KG1 (cell line): ENCODE measurements around the gene FGF14.

Source experiments
- DNase-seq: peaks from one replicate; lab custom pipeline; 2025; lab: John Stamatoyannopoulos, UW

The FGF14 gene

DNA sequence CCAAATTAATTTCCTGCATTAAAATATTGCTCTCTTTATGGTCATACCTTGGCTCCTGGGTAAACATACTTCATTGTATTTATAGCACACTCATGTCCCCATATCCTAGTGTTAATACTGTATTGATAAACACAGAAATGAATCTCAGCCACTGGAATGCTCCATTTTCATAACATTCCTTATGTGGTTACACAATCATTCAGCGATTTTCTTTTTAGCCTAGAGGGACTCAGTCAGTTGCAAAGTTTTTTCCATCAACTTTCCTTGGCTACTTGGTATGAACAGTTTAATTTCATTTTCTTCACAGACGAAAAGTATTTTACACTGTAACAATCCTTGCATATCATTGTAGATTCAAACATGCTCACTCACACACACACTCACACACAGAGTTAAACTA lies 471.5 kb downstream of the FGF14 start:
- DNase-seq, result no peak

DNA sequence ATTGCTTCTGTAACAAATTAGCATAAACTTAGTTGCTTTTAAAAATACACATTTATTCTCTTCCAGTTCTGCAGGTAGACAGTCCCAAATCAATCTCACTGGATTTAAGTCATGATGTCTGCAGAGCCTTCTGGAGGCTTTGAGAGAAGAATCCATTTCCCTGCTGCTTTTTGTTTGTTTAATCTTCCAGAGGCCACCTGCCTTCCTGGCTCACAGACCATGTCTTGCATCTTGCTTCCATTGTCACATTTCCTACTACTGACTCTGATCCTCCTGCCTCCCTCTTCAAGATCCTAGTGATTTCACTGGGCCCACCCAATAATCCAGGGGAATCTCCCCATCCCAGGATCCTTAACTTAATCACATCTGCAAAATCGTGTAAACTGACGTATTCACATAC lies 476.1 kb downstream of the FGF14 start:
- no peak for DNase-seq

GRCh38 chr13:101919541-101920181 lies 482.2 kb downstream of the FGF14 start:
- DNase-seq, result no peak

DNA sequence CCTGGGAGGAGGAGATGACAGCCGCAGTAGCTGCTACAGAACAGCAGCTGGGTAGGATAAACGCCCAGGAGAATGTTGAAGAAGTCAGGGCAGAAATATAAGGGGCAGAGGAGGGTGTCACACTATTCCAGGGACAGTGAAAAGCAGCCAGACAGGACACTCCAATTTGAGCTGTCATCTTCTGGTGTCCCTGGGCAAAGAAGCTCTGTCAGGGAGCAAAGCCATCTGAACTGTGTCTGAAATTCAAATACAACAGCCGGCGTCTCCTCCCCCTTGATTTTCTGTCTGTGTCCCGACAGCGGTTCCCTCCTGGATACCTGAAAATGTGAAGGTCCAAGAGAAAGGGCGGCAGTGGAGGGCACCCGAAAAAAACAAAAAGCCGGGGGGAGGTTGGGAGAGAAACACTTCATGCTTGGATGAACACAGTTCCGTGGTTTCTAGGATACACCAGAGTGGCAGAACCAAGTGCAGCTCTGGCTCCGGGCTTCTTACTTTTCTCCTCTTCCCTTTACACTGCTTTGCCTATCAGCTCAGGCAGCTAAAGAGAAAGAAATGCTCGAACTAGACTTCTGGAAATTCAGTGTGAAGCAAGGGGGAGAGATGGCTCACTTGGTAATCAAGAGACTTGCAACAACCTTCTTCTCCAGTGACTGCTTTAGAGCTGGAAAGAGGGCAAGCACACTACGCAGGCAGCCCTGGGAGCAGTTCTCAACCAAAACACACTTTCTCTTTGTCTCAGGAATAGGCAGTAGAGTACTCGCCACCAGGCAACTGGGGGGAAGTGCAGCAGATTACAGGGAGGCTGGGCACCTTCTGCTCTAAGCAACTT lies 483.8 kb downstream of the FGF14 start:
- no peak for DNase-seq

DNA sequence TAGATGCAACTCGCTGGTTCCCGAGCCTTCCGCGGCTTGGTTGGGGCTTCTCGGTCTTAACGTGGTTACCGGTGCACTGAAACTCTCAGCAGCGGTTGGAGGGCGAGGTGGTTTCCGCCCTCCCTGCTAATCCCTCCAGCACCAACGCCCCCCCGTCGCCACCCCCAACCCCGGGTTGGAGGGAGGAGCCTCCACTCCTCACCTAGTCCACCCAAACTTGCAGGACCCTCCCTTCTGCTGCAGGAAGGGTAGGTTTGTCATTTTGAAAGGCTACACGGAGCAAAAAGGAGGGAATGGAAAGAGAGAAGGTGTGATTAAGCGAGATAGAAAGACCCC lies 484.4 kb downstream of the FGF14 start:
- no peak for DNase-seq

DNA sequence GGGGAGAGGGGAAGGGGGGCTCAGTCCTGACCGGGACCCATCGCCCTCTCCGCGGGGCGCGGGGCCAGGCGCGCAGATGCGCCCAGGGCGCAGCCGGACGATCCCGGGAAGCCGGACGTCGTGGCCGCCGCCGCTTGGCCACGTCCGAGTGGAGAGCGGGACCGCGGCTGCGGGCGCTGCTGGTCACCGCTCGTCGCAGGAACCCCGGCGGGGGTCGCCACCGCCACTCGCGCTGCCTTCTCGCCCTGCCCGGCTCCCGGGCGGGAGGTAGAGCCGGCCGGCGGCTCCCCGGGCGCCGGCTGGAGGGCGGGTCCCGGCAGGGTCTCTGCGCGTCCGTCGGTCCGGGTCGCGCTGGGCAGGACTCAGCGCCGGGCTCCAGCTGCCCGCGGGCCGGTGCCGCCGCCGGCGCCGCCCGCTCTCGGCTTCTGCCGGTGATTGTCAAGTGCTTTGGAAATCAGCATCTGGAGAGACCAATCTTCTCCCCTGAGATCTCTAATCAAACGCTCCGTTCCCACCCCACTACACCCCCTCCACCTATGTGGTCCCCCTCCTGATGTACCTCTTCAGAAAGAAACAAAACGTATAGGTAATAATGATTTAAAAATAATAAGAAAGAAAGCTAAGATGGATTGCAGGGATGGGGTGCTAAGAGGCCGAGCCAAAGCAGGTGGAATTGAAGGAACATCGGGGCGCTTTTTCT lies 484.9 kb downstream of the FGF14 start:
- DNase-seq, result no peak

DNA sequence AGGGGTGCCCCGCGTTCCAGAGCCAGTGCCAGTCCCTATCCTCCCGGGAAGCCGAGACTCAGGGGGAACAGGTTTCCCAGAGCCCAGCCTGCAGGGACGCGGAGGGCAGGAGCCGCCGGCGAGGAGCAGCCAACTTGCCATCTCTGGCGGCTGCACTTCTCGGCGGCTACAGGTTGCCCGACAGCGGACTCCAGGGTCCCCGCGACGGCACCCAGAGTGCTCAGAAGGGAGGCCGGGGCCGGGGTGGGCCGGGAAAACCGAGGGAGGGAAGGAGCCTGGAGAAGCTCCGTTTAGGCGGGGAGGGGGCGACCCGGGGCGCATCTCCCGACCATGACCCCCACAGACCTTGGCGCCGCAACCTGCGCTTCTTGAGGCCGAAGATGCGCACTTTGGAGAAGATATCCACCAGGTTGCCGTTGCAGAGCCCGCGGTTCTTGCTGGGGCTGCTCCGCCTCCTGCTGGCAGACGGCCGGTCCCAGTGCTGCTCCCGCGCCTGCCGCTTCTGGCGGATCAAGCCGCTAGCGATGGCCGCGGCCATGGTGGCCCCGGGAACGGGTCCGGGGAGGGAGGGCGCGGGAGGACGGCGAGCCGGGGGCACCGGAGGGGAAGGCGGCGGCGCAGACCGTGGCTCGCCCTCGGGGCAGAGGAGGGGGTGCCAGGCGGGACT lies 485.6 kb downstream of the FGF14 start:
- no peak for DNase-seq

GRCh38 chr13:101915755-101916107 lies 486.1 kb downstream of the FGF14 start:
- DNase-seq, result no peak

DNA sequence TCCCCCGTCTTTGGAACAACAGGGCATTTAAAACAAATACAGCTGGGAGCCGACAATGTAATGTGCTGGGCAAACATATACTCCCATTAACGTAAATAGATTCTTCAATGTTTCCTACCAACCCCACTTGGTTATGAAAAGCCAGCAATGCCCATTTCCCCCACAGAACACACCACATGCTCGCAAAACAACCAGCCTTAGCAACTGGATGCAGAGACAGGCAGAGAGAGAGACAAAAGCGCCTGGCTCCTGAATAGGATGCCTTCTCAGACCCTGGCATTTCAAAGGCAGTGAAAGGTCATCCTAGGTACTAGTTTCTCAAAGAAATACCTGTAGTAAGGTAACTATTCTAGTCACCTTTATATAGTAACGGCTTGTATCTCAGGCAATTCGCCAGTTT lies 486.5 kb downstream of the FGF14 start:
- DNase-seq, result no peak

- DNase-seq, result no peak
These were observed 490.1 kb downstream of the FGF14 start for GRCh38 chr13:101911752-101912151.

DNA sequence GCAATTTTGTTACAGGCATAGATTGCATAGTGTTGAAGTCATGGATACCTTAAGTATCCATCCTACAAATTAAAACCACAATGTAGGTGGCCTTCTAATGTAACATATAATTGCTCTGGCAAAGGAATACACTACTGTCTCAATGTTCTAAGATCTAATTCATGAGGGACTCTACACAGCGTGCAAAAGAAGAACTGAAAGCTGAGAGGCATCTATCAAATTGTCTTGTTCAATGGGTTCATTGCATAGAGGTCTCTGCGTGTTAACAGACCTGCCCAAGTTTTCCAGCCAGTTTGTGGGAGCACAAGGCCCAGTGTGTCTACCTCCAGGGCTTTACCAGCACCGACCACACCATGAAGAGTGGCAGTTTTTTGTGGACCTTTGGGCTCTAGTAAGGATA lies 498.0 kb downstream of the FGF14 start:
- DNase-seq, result no peak

GRCh38 chr13:101898676-101899075 lies 503.2 kb downstream of the FGF14 start:
- no peak for DNase-seq

- no peak for DNase-seq
These were observed 505.3 kb downstream of the FGF14 start for GRCh38 chr13:101896541-101896940.

DNA sequence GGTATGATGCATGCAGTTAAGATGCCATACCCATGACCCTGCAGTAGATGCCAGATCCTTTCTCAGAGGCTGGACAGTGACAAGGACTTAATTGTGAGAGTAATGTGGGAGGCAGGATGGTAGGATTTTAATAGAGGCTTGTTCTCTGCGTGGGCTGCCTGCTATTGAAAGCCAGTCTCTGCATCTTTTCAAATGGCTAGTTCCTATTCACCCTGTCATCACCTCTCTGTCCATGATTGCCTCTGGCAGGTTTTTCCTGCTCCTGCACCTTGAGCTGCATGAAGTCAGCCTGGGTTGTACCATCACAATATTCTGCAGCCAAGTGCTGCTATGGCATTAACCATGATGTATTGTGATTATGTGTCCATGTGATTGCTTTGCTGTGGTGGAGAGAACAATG lies 508.8 kb downstream of the FGF14 start:
- no peak for DNase-seq

DNA sequence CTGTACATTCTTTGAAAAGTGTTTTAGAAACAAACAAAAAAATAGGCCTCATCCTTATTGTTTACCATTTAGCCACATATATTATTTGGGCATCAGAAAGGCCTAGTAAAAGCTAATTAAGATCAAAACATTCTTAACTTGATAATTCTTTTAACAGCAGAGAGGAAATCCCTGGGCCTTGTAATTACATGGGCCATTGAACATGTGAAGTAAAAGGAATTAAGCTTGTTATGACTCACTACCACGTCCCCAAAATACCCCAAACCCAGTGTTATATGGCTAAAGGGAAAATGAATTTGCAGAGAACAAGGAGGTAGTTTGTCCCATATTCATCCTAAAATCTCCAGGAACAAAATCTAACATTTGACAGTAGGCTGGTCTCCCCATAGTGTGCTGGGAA lies 509.6 kb downstream of the FGF14 start:
- DNase-seq, result no peak

DNA sequence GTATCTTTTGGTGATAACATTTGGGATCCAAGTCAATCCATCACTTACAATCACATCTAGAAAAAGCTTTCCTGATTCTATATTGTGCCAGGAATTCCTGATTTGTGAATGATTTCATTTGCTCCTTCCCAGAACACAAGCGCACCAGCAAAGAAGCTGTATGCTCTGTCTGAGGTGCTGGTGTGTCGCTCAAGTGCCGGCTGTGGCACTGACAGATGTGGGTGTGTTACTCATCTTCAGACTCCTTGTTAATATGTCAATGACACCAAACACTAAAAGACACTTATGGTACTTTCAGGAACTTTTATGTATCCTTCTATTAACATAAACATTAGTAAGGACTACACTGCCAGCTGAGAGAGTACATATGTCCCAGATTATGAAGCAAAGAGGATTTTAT lies 520.3 kb downstream of the FGF14 start:
- no peak for DNase-seq

DNA sequence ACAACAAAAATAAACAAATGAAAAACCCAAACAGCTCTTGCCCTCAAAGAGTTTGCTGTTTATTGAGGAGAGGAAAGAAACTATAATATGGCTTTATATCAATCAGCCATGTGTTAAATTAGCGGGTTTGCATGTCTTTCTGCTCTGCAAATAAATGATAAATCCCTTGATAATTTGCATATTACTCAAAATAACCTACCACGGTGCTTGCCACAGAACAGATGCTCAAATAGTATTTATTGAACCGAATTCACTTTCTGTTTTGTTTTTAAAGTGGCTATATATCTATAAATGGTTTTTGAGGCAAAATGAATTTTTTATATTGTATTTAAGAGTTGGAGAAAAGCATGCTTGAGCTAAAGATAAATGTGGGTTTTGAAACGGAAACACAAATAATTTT lies 521.3 kb downstream of the FGF14 start:
- DNase-seq, result no peak

GRCh38 chr13:101876951-101877350 lies 524.9 kb downstream of the FGF14 start:
- DNase-seq, result no peak

GRCh38 chr13:101875717-101876393 lies 526.0 kb downstream of the FGF14 start:
- no peak for DNase-seq

DNA sequence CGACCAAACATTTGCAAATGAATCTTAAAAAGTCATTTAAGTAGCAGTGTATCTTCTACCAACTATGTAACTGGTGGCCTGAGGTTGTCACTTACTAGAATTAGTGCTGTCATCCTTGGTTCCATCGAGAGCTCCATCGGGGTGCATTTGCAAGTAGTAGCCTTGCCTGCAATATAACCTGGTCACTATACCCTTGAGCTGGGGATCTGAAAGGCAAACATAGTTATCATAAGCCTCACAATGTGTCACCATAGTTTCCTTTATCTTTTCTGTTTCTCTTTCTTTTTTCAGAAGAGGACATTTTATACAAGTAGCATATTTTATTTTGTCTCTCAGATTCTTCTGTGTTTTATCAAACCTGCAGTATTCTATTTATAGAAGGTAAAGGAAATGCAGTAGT lies 526.8 kb downstream of the FGF14 start:
- DNase-seq, result no peak

DNA sequence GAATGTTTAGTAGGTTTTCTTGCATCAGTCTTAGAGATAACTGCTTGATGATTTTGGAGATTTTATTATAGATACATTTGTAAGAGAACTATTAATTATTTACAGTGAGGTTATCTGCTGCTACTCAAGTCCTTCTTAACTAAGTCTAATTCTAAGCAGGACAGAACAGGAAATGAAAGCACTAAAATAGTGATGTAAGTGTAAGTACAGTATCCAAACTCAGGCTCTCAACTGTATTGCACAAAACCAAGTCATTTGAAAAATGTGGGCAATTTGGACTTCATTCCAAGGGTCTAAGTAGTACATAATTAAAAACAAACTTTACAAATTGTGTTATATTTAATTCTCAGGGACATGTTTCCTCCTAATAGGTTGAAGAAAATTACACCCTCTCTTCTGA lies 532.3 kb downstream of the FGF14 start:
- DNase-seq, result no peak
